ENCODE results near the gene CASQ2. TPM values are rescaled to one million over a fixed set of nuclear protein-coding genes. Genes with fewer than 3 reads are reported as not detected.

The CASQ2 gene
- total and polyA plus RNA-seq, 2 donors (not counting 3 experiments of a cell fraction or from before 2014, with no cell fraction given), result not detected

DNA sequence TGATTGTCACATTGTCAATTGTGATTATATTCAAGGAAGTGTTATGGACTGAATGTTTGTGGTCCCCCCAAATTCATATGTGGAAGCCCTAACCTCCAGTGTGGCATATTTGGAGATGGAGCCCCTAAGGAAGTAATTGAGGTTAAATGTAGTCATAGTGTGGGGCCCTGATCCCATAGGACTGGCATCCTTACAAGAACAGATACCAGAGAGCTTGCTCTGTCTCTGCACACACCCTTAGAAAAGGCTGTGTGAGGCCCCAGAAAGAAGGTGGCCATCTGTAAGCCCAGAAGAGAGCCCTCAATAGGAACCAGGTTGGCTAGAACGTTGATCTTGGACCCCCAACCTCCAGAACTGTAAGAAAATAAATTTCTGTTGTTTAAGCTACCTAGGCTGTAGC lies 98.6 kb downstream of the CASQ2 start:
- no TSS peak for BruUV-seq (replicated peaks)
- TF ChIP-seq EZH2 (IDR thresholded peaks at IDR 0.05; ENCODE audit: borderline replicate concordance, low read depth, low read length, severe bottlenecking) (no peak), POLR2AphosphoS5 (IDR thresholded peaks at IDR 0.05; ENCODE audit: insufficient read depth, low read depth, low read length) (no peak), JUN (IDR thresholded peaks at IDR 0.05; ENCODE audit: borderline replicate concordance, insufficient read depth, insufficient read length, low read depth) (no peak), FOS (IDR thresholded peaks at IDR 0.05; ENCODE audit: borderline replicate concordance, insufficient read depth, low read length) (no peak), POLR2A (IDR thresholded peaks at IDR 0.05; ENCODE audit: low read depth, low read length) (no peak), GATA2 (IDR thresholded peaks at IDR 0.05; ENCODE audit: insufficient read depth, insufficient read length, low read depth, low read length) (no peak), MYC (IDR thresholded peaks at IDR 0.05; ENCODE audit: low read depth, low read length) (no peak)
- TF ChIP-seq, protein P1, sequence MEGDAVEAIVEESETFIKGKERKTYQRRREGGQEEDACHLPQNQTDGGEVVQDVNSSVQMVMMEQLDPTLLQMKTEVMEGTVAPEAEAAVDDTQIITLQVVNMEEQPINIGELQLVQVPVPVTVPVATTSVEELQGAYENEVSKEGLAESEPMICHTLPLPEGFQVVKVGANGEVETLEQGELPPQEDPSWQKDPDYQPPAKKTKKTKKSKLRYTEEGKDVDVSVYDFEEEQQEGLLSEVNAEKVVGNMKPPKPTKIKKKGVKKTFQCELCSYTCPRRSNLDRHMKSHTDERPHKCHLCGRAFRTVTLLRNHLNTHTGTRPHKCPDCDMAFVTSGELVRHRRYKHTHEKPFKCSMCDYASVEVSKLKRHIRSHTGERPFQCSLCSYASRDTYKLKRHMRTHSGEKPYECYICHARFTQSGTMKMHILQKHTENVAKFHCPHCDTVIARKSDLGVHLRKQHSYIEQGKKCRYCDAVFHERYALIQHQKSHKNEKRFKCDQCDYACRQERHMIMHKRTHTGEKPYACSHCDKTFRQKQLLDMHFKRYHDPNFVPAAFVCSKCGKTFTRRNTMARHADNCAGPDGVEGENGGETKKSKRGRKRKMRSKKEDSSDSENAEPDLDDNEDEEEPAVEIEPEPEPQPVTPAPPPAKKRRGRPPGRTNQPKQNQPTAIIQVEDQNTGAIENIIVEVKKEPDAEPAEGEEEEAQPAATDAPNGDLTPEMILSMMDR (IDR thresholded peaks at IDR 0.05; ENCODE audit: extremely low read depth in 1 of 2, insufficient read depth in 1 of 2, low read depth in 1 of 2, low read length in 2 of 2), result no peak
- TF ChIP-seq, protein P2, sequence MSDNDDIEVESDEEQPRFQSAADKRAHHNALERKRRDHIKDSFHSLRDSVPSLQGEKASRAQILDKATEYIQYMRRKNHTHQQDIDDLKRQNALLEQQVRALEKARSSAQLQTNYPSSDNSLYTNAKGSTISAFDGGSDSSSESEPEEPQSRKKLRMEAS (IDR thresholded peaks at IDR 0.05; ENCODE audit: insufficient read depth, insufficient read length), result no peak
- H3K27ac ChIP-seq (ENCODE audit: insufficient read depth, low read depth, low read length), result no peak overlapping the region
- H3K4me2 ChIP-seq (ENCODE audit: insufficient read depth, low read length), result no peak overlapping the region
- H3K4me1 ChIP-seq (ENCODE audit: control insufficient read depth, extremely low read depth, insufficient read depth, low read length), result peaks cover 9% of the 10 kb centered on the region
- H2AFZ ChIP-seq (ENCODE audit: low read depth, low read length), result no peak overlapping the region
- dilution Hi-C loops (cut with MboI; ENCODE audit: extremely low pct_ligation_motif_present, low sequenced_read_pairs), result no loop called here
- no peak overlapping the region for H3K9ac ChIP-seq (replicated peaks; ENCODE audit: extremely low read depth, insufficient read depth, low read length)
- POLR2A ChIA-PET, result no interaction called here
- H3K9me1 ChIP-seq (replicated peaks; ENCODE audit: control insufficient read depth, extremely low read depth, insufficient read depth, low read length), result no peaks in the 10 kb centered on the region
- no peaks in the 10 kb centered on the region for H3K9me3 ChIP-seq (replicated peaks; ENCODE audit: control insufficient read depth, insufficient read depth, low read length)
- FAIRE-seq, result no peak
- H4K20me1 ChIP-seq (replicated peaks; ENCODE audit: control insufficient read depth, extremely low read depth, insufficient read depth, low read length), result peaks cover 3% of the 10 kb centered on the region
- H3K27me3 ChIP-seq (ENCODE audit: control insufficient read depth in 2 of 2, insufficient read depth in 2 of 2, low read length in 2 of 2), result no peaks in the 10 kb centered on the region
- intact Hi-C loops (cut with micrococcal nuclease), result loop anchor here (2.0 kb wide), 1 partner anchor 15 kb away; no protein-coding TSS in a partner anchor
- peaks cover 5 to 6% of the 10 kb centered on the region in 2 experiments for H3K36me3 ChIP-seq (ENCODE audit: control insufficient read depth in 2 of 2, extremely low read depth in 1 of 2, insufficient read depth in 2 of 2, low read length in 2 of 2)
- CTCF ChIA-PET, result interaction anchor here (0.7 to 3.7 kb wide), 6 partner anchors 9 to 74 kb away, joined by 3 to 30 read pairs (median 4); no protein-coding TSS in a partner anchor
- H3K4me3 ChIP-seq (replicated peaks in 1 of 3; ENCODE audit: insufficient read depth in 1 of 3, low read depth in 1 of 3, low read length in 3 of 3), result no peak overlapping the region
- H3K79me2 ChIP-seq (ENCODE audit: control insufficient read depth, insufficient read depth, low read length), result peaks cover 4% of the 10 kb centered on the region
- no peak for DNase-seq (ENCODE audit: low read depth, low spot score)

Data from endothelial cell of umbilical vein (primary cell).